Effector CD4-positive, alpha-beta T cell (primary cell): ENCODE results near the gene TIMP4. TPM values are rescaled to one million over a fixed set of nuclear protein-coding genes. Genes with fewer than 3 reads are reported as not detected.

Experiments
- DNase-seq: peaks from one replicate; pipeline ENCODE4 v3.0.0-alpha.2; 2020
- total RNA-seq: gene quantifications from one replicate; lab custom pipeline; 2026; lab: John Stamatoyannopoulos, UW

Gene TIMP4
- not detected for total RNA-seq

DNA sequence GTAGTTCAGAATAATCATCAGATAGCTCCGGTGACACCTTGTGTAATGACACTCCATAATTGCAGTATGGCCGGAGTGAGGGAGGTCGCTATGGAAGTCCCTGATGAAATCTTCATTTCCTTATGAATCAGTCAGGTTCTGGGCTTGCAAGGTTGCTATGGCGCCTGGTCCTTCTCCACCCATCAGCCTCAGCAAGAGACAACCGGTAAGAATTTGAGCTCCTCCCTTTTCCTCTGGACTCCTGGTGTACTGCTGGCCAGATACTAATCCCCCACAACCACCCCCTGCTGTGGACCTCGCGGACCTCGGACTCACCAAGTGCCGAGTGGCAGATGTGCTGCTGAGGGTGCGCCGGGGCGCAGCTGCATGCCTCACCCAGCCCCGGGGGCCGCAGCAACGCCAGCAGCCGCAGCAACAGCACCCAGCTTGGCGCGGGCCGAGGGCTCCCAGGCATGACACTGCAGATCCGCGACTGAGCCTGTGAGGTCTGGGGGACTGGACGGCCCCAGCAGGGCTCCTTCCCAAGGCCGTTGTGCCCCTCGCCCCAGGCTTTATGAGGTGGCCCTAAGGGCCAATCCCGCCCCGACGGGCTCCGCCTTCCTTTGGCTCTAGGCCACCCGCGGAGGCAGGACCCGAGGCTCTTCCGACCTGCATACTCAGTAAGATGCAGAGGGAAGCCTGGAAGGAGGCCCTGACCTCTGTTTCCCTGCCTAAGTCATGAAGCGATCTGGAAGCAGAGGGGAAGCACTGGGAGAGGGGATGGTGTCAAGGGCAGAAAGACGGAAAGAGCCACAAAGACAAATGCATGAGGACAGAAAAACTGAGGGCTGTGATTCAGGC lies at the start of gene TIMP4:
Gene TIMP4, minus strand, starts transcription at position 526 of the 840 bp plus-strand sequence. Its CDS starts 72 bp downstream, at position 454.
- DNase-seq, result no peak

DNA sequence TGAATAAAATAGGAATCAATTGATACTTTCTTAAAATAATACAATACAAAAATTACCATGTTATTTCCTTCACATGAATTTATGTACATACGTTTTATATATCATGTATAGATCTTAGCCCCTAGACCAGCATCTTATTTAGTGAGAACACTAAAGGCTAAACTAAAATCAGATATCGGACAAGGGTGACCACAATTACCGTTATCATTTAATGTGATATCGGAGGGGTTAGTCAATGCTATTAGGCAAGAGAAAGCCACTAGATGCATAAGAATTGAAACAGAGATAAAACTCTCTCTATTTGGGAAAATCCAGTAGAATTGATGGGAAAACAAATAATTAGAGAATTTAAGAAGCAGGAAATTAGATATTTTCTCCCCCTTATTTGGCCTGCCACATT lies 46.5 kb upstream of the TIMP4 start:
- no peak for DNase-seq

DNA sequence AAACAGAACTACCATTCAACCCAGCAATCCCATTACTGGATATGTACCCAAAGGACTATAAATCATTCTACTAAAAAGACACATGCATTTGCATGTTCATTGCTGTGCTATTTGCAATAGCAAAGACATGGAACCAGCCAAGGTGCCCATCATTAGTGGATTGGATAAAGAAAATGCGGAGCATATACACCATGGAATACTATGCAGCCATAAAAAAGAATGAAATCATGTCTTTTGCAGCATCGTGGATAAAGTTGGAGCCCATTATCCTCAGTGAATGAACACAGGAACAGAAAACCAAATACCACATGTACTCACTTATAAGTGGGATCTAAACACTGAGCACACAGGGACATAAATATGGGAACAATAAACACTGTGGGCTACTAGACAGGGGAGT lies 43.1 kb upstream of the TIMP4 start:
- DNase-seq, result no peak

DNA sequence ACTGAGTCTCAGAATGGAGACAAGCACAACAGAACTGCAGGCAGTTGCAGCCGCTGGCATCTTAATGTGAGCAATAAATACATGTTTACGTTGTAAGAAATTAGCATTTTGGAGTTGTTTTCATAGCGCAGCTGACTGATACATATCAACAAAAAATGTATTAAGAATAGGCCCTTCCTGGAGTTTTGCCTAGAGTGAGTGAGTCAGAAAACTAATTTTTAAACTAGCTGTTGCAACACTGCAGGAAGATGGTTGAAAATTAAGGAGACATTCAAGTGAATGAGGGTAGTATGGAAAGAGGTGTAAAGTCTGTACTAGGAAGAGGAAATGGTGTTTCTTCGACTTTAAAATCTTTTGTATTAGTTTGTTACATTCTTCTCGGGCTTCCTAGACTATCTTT lies 39.6 kb upstream of the TIMP4 start:
- no peak for DNase-seq

DNA sequence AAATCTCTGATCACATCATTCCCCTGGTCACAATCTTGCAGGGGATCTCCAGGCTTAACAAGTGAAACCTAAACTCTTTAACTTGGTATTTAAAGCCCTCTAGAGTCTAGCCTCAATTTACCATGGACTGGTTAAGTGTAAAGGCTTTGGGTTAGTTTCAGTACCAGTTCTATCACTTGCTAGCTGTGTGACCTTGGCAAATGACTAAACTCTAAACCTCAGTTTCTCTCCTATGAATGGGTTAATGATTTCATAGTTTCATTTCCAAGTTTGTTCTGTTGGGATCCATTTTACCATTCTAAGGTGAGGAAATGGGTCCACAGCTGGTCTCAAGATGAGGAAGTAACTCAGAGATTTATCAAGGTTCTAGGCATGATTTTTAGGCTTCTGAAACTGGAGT lies 38.8 kb upstream of the TIMP4 start:
- no peak for DNase-seq

DNA sequence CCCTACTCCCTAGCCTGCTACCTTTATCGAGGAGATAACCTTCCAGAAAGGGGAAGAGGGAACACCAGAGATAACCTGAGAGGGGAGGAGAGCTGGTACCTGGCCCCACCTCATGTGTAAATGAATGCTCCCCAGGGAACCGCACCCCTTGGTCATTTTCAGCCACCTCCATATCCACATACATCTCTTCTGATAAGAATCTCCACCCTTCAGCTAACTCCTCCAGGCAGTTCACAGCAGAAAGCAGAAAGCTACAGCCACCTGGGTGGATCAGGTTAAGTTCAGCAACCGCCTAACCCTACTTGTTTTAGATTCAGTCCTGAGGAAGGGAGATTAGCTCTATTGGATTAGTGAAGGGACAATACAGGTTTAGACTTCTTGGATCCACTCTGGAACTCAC lies 38.0 kb upstream of the TIMP4 start:
- DNase-seq, result no peak

DNA sequence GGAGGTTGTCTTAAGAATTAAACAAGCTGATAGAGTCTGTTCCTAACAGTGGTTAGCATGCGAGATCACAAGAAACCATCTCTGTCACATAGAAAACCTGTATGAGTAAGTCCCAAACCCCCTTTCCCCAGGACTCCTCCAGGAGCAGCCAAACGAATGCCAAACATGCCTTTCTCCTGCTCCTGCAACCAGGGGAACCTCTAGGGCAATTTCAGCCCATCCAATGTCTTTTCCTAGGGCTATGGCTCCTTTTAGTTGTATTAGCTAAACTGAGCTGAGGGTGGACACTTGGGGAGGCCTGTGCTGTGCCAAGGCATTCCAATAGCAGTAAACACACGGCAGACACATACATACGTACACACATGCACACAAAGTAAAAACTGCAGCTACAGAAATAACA lies 36.5 kb upstream of the TIMP4 start:
- DNase-seq, result no peak

DNA sequence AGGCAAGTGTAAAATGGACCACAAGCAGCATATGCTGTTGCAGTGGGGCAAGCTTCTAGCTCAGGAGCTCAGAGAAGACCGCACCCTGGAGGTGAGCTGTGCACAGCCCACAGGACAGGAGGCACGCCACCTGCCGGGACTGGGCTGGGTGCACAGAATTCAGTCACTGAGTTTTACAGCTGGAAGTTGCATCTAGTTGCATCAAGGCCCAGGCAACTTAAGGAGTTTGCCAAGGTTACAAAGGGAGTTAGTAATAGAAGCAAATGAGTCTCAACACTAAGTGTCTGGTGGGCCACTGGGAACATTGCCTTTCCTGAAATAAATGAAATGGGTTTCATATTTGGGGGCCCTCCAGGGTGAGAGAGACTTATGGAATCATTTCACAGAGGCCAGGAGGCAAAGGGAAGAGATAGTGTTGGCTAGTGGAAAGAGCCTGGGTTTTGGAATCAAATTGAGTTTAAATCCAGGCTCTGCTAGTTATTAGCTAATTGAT lies 36.0 kb upstream of the TIMP4 start:
- no peak for DNase-seq

DNA sequence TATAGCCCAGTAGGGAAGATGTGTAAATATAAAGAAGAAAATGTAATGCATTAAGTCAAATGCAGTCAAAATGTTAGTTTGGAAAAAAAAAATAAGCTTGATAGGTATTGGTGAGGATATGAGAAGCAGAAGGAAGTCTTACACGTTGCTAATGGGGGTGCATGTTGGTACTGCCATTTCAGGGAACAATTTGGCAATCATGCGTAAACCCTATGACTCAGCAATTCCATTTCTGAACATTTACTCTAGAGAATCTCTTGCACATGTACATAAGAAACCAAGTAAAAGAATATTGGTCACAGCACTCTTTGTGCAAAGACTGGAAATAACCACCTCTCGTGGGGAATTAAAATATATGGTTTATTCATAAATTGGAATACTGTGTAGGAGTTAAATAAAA lies 35.5 kb upstream of the TIMP4 start:
- DNase-seq, result no peak

DNA sequence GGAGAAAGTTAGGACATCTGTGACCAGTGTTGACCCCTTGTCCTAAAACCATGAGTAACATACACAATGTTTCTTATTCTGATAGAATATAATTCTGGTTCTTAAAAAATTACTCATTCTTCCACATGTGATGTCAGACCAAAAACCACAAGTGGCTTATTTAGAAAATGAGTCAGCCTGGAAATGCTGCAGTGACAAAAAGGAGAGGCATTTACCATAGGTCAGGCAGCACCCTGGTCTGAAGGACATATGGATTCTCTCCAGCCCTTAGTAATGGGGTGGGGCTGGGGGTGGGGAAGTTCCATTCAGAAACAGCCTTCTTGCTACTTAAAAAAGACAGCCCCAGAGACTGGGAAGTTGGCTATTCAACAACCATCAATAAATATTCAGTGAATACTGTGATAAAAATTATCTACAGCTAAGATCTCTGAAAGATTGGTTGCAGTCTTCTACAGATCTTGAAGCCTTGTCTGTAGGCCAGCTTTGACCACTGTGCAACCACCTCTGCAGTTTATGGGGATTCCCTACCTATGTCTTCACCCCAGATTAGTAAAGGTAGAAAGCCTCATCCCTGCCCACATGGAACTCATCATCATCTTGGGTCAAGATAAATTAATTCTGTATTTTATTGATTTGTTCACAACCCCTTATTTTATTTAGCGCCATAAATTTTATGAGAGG lies 34.9 kb upstream of the TIMP4 start:
- DNase-seq, result no peak

DNA sequence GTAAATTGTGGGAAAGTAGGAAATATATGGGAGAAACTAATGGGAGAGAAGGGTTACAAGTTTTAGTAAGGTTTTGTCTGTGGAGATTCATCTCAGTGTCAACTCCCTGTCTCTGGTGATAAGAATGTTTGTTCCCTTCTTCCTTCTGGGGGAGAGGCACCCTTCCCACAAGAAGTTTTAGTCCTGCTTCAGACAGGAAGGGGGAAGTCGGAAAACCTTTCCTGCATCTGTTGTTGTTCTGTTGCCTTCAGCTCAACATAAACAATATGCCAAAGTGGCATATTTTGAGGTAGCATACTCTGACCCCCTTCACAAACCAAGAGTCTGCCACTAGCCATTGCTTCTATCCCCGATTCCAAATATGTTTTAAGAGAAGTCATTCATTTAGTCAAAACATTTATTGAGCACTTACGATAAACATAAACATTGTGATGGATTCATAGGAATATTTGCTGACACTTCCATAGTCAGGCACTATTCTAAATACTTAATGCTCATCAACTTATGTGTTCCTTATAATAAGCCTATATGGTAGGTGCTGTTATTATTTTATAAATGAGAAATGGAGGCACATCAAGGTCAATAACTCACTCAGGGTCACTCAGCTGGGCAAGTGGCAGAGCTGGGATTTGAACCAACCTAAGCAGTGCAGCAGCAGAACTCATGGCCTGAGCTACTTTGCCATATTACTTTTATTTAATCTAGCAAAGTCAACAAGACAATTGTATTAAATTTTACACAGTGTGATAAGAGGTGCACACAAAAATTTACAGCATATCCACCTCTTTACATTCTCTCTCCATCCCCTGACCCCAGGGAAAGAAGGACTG lies 34.2 kb upstream of the TIMP4 start:
- DNase-seq, result no peak

DNA sequence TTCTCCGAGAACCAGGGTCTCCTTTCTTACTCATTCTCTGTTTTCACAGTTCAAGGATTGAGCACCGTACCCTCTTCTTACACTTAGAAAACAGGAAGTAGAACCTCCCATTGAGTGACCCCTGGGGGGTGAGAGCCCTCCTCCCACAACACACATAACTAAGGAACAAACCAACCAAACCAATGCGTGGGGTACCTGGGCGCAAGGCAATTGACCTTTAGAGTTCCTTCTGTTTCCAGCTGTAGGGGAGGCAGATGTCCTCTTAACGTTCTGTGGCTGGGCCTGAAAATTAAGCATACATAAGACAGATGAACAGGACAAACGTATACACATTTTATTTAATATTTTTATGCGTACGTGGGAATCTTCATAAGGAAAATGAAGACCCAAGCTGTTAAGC lies 33.5 kb upstream of the TIMP4 start:
- no peak for DNase-seq

DNA sequence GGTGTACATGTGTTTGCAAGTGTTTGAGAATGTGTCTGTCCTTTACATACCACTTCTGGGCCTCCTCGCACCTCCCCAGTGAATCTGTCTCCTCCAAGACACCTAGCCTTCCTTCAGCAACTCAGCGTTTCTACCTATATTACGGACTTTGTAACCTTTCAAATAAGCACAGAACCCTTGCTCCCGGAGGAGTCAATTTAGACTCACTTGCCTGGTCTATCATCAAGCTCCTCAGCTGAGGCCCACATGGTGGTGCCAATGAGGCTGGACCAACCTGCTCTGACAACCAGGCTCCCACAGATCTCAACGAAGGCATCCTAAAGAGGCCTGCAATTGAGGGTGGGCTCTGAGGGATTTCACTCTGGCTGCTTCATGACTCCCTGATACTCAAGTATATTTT lies 32.8 kb upstream of the TIMP4 start:
- DNase-seq, result no peak

DNA sequence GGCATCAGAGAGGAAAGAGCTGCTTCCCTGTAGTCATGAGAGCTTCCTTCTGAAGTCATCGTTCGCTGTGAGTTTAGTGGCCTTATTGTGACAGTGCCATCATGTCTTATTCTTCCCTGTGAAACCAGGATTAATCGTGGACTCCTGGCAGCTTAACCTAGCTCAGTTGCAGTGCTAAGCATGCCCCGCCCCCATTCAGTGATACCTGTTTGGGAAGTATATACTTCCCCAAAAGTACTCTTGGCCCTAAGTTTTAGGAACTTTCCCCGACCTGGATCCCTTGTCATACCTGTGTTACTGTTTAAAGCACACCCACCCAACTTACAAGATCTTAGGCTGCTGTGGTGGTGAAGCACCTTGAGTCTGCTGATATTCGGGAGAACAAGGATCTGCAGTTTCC lies 32.1 kb upstream of the TIMP4 start:
- DNase-seq, result no peak

DNA sequence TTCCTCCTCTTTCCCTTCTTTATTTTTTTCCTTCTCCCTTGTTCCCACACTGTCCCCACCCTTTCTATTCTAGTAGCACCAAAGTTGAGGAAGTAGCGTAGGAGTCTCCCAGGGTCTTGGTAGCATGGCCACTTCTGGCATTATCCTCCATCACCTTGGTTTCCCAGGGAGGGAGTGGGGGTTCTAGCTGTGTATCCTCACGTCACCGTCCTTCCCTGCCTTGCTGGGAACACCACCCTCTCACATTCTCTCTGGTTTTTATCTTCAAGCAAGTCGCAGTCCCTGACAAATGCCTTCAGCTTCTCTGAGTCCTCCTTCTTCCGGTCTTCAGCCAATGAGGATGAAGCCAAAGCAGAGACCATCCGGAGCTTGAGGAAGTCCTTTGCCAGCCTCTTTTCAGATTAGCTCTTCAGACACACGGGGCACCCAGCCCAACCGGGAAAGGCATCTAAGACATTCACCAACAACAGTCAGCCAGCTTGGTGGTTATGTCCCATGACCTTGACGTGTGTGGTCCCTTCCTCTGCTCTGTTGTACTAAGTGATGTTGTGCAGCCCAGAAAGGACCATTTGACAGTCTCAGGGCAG lies 31.6 kb upstream of the TIMP4 start:
- no peak for DNase-seq

DNA sequence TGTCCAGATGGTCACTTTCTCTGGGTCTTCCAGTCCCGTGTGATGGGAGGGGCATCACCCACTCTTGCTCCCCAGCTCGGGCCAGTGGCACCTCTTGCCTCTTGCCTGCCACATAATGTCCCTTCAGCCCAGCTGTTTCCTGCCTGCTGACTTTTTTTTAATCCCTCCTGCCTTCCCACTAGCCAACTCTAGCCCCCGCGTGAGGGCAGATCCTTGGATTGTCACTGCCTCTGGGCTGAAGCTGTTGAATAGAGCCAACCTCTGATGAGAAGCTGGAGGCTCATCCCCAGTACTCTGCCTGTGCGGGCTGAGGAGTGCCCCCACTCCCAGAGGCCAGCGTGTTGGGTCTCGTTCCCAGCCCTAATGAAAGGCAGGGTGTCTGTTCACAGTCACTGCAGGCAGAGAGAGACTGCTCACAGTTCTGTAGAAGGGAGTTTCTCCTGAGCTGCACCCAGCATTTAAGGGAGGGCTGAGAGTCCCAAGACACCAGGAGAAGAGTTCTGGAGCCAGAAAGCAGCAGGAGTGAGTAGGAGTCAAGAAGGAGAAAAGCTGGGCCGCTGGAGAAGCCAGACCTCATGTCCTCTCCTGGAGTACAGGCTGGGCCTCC lies 30.1 kb upstream of the TIMP4 start:
- no peak for DNase-seq

DNA sequence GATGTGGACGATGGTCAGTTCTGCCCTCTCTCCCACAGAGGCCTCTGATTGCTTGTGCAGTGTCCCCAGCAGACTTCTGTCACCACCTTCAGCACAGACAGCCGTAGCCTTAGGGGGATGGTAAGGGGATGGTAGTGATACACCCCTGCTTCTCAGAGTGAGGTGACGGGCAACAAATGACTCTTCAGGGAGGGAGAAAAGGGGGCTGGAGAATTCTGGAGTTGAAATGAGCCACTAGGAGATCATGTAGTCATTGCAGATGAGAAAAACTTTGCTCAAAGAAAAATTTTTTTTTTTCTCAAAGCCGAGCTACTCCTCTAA lies 29.6 kb upstream of the TIMP4 start:
- no peak for DNase-seq

DNA sequence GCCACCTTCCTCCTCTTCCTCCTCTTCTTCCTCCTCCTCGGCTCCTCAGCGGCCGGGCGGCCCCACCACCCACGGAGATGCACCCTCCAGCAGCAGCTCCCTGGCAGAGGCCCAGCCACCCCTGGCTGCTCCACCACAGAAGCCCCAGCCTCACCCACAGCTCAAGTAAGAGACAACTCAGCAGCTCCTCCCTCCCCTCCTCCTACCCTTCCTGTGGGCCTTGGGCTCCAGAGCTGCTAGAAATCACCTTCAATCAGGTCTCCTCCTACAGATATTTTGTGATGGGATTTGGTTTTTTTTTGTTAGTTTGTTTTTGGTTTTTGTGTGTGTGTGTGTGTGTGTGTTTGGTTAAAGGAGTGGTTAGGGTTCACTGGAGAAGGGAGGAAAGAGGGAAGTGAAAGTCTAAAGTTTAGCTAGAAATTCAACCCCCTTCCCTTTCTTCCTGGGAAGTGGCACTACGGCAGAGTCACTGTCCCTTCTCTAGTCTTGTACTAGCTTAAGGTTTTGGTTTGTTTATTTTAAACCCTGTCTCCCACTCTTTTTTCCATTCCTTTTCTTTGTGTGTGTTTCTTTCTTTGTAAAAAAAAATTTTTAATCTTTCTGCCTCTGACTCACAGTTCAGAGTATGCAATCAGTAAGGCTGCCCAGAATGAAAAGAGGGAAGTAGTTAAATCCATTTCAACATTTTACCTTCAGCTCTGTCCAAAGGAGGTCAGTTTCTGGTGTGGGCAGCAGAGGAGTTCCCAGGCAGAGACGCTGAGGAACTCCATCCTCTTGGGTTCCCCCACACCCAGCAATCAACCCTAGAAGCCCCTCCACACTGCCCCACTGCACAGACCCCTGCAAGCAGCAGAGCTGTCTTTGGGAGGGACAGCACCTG lies 29.0 kb upstream of the TIMP4 start:
- DNase-seq, result no peak

DNA sequence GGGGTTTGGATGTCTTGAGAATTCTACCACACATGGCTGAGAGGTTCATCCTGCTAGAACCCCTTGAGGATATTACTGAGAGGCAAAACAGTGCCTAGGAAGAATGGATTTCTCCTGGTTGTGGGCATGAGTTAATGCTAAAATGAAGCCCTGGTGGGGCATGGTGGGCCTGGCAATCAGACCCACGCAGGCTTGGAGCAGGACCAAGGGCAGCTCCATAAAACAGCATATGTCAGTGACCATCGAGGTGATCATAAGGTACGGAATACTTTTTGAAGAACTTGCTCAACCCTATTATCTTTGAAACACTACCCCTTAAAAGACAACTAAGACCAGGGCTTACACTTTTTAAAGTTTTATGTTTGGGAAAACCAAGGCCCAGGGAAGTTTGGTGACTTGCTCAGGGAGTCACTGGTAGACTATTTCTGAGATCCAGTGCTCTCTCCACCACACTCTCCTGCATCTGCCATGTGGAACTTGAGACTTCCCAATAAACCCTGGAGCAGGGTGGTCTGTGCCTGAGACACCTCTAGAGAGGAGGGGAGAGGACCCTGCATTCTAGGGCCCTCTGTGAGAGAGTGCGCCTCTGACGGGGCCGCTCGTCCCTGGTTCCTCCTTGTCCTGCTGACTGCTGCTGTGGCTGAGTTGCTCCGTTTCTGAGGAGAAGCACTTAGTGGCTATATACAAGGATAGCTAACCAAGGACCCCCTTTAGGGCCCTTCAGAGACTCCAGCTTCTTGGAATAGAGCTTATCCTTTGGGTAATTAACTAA lies 28.0 kb upstream of the TIMP4 start:
- DNase-seq, result no peak

DNA sequence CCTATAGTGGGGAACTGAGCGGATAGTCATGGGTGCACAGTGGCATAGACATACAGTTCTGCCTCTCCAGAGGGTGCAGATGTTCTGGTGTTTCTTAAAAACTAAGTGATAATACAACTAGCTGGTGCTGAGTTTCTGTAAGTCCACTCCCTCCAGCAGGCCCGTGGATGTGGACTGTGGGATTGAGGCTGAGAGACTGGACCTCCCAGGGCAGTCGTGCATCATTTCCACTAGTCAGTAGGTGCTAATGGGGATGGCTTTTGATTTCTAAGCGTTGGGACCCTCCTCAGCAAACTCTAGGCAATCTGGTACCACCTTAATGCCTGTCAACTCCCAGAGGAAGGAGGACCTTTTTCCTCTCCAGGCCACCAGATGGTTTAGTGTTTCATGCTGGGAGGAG lies 27.3 kb upstream of the TIMP4 start:
- DNase-seq, result no peak

DNA sequence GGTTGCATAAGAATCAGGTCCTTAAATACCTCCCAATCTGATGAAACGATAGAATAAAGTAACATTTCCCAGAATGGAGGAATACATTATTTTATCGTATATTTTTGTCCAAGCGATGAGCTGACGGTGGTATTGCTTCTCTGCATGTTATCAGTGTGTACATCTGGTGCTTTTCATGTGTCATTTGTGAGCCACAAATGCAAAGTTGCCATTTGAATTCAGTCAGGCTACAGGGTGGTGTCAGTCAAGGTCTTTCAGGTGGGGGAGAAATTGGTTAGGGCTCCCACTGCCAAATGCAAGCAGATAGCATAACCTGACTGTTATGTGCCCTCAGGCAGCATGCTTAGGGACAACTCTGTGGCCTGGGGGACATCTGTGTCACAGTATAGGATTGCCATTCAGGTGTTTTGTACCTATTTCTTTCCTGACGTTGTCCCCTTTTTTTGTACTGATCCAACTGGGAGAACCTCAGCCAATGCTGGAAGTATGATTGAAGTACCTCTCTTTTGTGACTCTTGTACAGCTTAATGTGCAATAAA lies 26.5 kb upstream of the TIMP4 start:
- DNase-seq, result no peak
